ENCODE results near the gene RASGRP3. TPM values are rescaled to one million over a fixed set of nuclear protein-coding genes. Genes with fewer than 3 reads are reported as not detected.

RASGRP3 gene
- total and polyA plus RNA-seq, 11 donors, result 17.7 to 73.3 (median 61.4) TPM

DNA sequence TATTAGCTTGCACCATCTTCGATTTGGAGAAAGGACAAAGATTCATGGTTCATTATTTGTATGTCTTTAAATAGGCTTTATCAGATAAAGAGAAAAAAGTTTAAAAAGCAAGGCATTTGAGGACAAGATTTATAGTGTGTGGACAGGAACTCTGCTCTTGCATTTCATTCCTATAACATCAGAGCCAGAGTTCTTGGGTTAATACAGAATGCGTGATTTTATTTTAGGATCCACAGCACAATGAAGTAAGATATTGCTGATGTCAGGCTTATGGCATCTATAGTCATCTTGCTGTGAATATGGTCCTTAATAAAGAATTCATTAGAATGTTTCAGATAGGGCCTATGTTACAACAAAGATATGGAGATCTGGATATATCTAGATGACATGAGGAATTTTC is 19.7 kb downstream of the RASGRP3 start:
- DNase-seq, result no peak
- Histone ChIP-seq H3K27me3 (no peaks in the 10 kb centered on the region), H3K36me3 (no peaks in the 10 kb centered on the region), H3K4me3 (no peak overlapping the region), H3K9me3 (no peaks in the 10 kb centered on the region), H3K27ac (no peak overlapping the region), H3K4me1 (peaks cover 2 to 78% (median 41%) of the 10 kb centered on the region in 12 donors)
- 44 to 61% (median 46%) methylated on average over 2 of the region's 2 CpGs for WGBS, 4 donors
- intact Hi-C loops (cut with DNase I), result no loop called here
- no peak for ATAC-seq
- TF ChIP-seq, protein P1, sequence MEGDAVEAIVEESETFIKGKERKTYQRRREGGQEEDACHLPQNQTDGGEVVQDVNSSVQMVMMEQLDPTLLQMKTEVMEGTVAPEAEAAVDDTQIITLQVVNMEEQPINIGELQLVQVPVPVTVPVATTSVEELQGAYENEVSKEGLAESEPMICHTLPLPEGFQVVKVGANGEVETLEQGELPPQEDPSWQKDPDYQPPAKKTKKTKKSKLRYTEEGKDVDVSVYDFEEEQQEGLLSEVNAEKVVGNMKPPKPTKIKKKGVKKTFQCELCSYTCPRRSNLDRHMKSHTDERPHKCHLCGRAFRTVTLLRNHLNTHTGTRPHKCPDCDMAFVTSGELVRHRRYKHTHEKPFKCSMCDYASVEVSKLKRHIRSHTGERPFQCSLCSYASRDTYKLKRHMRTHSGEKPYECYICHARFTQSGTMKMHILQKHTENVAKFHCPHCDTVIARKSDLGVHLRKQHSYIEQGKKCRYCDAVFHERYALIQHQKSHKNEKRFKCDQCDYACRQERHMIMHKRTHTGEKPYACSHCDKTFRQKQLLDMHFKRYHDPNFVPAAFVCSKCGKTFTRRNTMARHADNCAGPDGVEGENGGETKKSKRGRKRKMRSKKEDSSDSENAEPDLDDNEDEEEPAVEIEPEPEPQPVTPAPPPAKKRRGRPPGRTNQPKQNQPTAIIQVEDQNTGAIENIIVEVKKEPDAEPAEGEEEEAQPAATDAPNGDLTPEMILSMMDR (IDR thresholded peaks at IDR 0.05), result no peak
- no peak for TF ChIP-seq POLR2A (IDR thresholded peaks at IDR 0.05)

DNA sequence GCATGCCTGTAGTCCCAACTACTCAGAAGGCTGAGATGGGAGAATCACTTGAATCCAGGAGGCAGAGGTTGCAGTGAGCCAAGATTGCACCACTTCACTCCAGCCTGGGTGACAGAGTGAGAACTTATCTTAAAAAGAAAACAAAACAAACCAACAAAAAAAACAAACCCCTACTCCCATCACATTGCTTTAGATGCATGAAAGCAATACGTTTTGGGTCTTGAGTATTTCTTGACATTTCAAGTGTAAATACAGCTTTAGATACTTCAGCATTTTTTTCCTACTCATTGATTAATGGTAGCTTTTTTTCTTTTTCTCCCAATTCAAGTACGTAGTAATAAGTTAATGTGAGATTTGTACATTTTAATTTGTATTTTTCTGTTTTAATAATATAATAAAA is 20.3 kb downstream of the RASGRP3 start:
- Histone ChIP-seq H3K27ac (no peak overlapping the region), H3K36me3 (no peaks in the 10 kb centered on the region), H3K27me3 (no peaks in the 10 kb centered on the region), H3K4me3 (no peak overlapping the region), H3K9me3 (no peaks in the 10 kb centered on the region), H3K4me1 (peaks cover 2 to 72% (median 37%) of the 10 kb centered on the region in 12 donors)
- WGBS, 4 donors, result 61 to 77% (median 65%) methylated on average over 2 of the region's 2 CpGs
- ATAC-seq (no peak), DNase-seq (no peak)
- intact Hi-C loops (cut with DNase I), result no loop called here
- TF ChIP-seq, protein P1 (IDR thresholded peaks at IDR 0.05), result no peak
- no peak for TF ChIP-seq POLR2A (IDR thresholded peaks at IDR 0.05)

DNA sequence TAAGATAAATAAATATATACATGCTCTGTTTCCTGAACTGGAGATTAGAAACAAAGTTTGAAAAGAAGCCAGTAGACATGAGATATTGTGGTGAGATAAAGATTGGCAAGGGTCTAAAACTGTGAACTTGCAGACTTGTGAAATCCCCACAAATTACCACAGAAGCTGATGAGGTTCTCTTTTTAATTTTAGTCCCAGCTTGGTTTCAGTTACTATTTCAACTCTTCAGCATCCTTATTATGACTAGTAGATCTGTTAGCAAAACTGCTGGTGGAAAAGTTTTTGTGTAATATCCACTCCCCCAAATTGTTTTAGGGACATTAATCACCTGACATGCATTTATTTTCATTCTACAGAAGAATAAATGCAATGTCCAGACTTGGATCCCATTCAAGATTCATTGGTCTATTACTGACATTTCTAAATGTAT is 20.8 kb downstream of the RASGRP3 start:
- no peak for TF ChIP-seq POLR2A (IDR thresholded peaks at IDR 0.05)
- TF ChIP-seq, protein P1 (IDR thresholded peaks at IDR 0.05), result no peak
- intact Hi-C loops (cut with DNase I), result no loop called here
- DNase-seq (no peak), ATAC-seq (no peak)
- Histone ChIP-seq H3K27ac (peak overlapping the region in 1 of 12 donors; percentile 44), H3K4me1 (peaks cover 2 to 69% (median 33%) of the 10 kb centered on the region in 12 donors), H3K9me3 (no peaks in the 10 kb centered on the region), H3K27me3 (no peaks in the 10 kb centered on the region), H3K36me3 (no peaks in the 10 kb centered on the region), H3K4me3 (no peak overlapping the region)

DNA sequence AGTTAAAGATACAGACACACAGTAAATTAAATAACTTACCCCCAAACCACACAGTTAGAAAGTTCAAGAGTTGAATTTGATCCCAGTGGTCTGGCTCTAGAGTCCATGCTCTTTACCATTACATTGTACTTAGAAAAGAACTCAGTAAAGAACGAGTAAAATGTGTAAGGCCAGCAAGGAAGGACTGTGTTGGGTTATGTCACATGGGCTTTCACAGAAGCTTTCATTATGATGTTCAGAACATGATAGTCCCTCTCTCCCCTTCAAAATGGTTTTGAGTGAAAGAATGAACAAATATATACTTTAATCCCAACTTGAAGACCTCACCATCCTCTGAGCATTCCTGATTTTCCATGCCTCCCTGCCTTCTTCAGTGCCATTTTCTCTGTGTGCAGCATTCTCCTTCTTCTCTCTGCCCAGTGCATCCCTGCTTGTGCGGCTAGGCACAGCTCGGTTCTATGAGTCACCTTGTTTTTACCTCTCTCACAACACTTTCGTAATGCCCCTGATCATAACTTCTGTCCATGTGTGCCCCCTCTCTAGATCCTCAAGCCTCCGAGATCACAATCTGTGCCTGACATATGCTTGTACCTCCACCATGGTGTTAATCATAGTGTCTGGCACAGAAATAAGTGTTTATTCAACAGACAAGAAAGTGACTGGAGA is 22.0 kb downstream of the RASGRP3 start:
- H3K36me3 ChIP-seq, result no peaks in the 10 kb centered on the region
- no peak for DNase-seq
- TF ChIP-seq, protein P1 (IDR thresholded peaks at IDR 0.05), result no peak
- no peak for TF ChIP-seq POLR2A (IDR thresholded peaks at IDR 0.05)
- H3K9me3 ChIP-seq, result no peaks in the 10 kb centered on the region
- no peak overlapping the region for H3K27ac ChIP-seq
- H3K27me3 ChIP-seq, result no peaks in the 10 kb centered on the region
- intact Hi-C loops (cut with DNase I), result no loop called here
- WGBS, 4 donors, result 73 to 84% (median 76%) methylated on average over 5 of the region's 5 CpGs
- peaks cover 2 to 65% (median 31%) of the 10 kb centered on the region in 12 donors for H3K4me1 ChIP-seq
- H3K4me3 ChIP-seq, result no peak overlapping the region
- ATAC-seq, result no peak
